ENCODE results near the gene MYO9B. TPM values are rescaled to one million over a fixed set of nuclear protein-coding genes. Genes with fewer than 3 reads are reported as not detected.

The MYO9B gene
- total RNA-seq, 1 experiment from 2014 or later = 74.6 TPM

DNA sequence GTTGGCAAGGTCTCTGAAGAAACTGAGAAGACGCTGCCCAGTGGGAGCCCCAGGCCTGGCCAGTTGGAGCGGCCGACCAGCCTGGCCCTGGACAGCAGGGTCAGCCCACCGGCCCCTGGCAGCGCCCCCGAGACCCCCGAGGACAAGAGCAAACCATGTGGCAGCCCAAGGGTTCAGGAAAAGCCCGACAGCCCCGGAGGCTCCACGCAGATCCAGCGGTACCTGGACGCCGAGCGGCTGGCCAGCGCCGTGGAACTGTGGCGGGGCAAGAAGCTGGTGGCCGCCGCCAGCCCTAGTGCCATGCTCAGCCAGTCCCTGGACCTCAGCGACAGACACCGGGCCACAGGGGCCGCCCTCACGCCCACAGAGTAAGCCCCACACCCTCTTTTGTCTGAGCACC is 119.5 kb downstream of the MYO9B start:
- no peak for ATAC-seq
- RAD21 ChIA-PET (ENCODE audit: low non-redundant PET in 1 of 2, low total read pairs in 2 of 2, uncharacterized antibody in 2 of 2, unreplicated experiment in 2 of 2) = no interaction called here
- intact Hi-C loops (cut with micrococcal nuclease) = no loop called here
- Histone ChIP-seq H3K27ac (ENCODE audit: low read depth, low read length) (no peak overlapping the region), H2AFZ (ENCODE audit: low read depth, low read length, poor library complexity, severe bottlenecking) (no peak overlapping the region), H3K4me3 (replicated peaks in 1 of 2; ENCODE audit: low read depth in 1 of 2, low read length in 2 of 2) (no peak overlapping the region), H3K27me3 (ENCODE audit: insufficient read depth, low read length) (no peaks in the 10 kb centered on the region), H3K4me2 (ENCODE audit: low read length) (no peak overlapping the region), H3K79me2 (ENCODE audit: insufficient read depth, low read length) (no peaks in the 10 kb centered on the region), H3K36me3 (ENCODE audit: control insufficient read depth in 1 of 2, insufficient read depth in 2 of 2, low read length in 2 of 2) (peaks cover 14 to 16% of the 10 kb centered on the region in 2 experiments), H3K4me1 (ENCODE audit: control insufficient read depth in 1 of 2, insufficient read depth in 2 of 2, low read length in 2 of 2) (no peaks in the 10 kb centered on the region), H3K9me3 (ENCODE audit: control insufficient read depth in 1 of 2, insufficient read depth in 1 of 2, low read depth in 1 of 2, low read length in 2 of 2) (no peaks in the 10 kb centered on the region), H3K9ac (ENCODE audit: low read length) (no peak overlapping the region), H4K20me1 (ENCODE audit: insufficient read depth) (no peaks in the 10 kb centered on the region), H3K9me2 (ENCODE audit: insufficient read depth) (no peaks in the 10 kb centered on the region)
- CTCF ChIA-PET = no interaction called here
- BruUV-seq (replicated peaks) = no TSS peak
- TF ChIP-seq EGR1 (IDR thresholded peaks at IDR 0.05; ENCODE audit: low read depth) (no peak), CBX3 (IDR thresholded peaks at IDR 0.05; ENCODE audit: low read depth) (no peak), YY1 (IDR thresholded peaks at IDR 0.05; ENCODE audit: extremely low read depth, insufficient replicate concordance, low read depth, low read length) (no peak), POLR2AphosphoS5 (IDR thresholded peaks at IDR 0.05; ENCODE audit: low read depth, low read length) (no peak), POLR2A (IDR thresholded peaks at IDR 0.05; ENCODE audit: borderline replicate concordance, extremely low read depth, insufficient read depth, insufficient read length) (no peak), ELF1 (IDR thresholded peaks at IDR 0.05; ENCODE audit: borderline replicate concordance, low read depth) (no peak), JUND (IDR thresholded peaks at IDR 0.05) (no peak)
- DNase-seq (ENCODE audit: low read depth, low spot score) = no peak
- POLR2A ChIA-PET = no interaction called here

DNA sequence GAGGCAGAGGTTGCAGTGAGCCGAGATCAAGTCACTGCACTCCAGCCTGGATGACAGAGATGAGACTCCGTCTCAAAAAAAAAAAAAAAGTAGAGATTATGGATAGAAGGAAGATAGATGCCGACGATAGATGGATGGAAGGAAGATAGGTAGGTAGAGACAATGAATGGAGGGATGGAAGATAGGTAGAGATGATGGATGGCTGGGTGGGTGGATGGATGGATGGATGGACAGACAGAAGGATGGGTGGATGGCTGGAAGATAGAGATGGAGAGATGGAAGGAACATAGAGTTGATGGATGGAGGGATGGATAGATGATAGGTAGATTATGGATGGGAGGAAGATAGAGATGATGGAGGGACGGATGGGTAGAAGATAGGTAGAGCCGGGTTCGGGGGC is 121.0 kb downstream of the MYO9B start:
- ChIA-PET CTCF (no interaction called here), POLR2A (no interaction called here)
- intact Hi-C loops (cut with micrococcal nuclease) = no loop called here
- TF ChIP-seq SIN3A (IDR thresholded peaks at IDR 0.05; ENCODE audit: low read depth) = no peak
- TF ChIP-seq EZH2phosphoT487 (IDR thresholded peaks at IDR 0.05; ENCODE audit: borderline replicate concordance) = no peak
- no peak for TF ChIP-seq EZH2 (IDR thresholded peaks at IDR 0.05)
- TF ChIP-seq, protein P1, sequence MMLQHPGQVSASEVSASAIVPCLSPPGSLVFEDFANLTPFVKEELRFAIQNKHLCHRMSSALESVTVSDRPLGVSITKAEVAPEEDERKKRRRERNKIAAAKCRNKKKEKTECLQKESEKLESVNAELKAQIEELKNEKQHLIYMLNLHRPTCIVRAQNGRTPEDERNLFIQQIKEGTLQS (IDR thresholded peaks at IDR 0.05) = no peak
- no peak for TF ChIP-seq POLR2AphosphoS5 (IDR thresholded peaks at IDR 0.05; ENCODE audit: low read depth, low read length)
- no peak for TF ChIP-seq EGR1 (IDR thresholded peaks at IDR 0.05; ENCODE audit: low read depth)
- TF ChIP-seq, protein P2, sequence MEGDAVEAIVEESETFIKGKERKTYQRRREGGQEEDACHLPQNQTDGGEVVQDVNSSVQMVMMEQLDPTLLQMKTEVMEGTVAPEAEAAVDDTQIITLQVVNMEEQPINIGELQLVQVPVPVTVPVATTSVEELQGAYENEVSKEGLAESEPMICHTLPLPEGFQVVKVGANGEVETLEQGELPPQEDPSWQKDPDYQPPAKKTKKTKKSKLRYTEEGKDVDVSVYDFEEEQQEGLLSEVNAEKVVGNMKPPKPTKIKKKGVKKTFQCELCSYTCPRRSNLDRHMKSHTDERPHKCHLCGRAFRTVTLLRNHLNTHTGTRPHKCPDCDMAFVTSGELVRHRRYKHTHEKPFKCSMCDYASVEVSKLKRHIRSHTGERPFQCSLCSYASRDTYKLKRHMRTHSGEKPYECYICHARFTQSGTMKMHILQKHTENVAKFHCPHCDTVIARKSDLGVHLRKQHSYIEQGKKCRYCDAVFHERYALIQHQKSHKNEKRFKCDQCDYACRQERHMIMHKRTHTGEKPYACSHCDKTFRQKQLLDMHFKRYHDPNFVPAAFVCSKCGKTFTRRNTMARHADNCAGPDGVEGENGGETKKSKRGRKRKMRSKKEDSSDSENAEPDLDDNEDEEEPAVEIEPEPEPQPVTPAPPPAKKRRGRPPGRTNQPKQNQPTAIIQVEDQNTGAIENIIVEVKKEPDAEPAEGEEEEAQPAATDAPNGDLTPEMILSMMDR (IDR thresholded peaks at IDR 0.05 in 2 of 3, conservative IDR thresholded peaks at IDR 0.05 in 1 of 3; ENCODE audit: borderline replicate concordance in 1 of 3, insufficient read depth in 1 of 3, low read depth in 2 of 3, low read length in 2 of 3) = no peak
- no peak for TF ChIP-seq POLR2A (IDR thresholded peaks at IDR 0.05; ENCODE audit: borderline replicate concordance, extremely low read depth, insufficient read depth, insufficient read length)
- no peak for TF ChIP-seq YY1 (IDR thresholded peaks at IDR 0.05; ENCODE audit: extremely low read depth, insufficient replicate concordance, low read depth, low read length)
- TF ChIP-seq, protein P3, sequence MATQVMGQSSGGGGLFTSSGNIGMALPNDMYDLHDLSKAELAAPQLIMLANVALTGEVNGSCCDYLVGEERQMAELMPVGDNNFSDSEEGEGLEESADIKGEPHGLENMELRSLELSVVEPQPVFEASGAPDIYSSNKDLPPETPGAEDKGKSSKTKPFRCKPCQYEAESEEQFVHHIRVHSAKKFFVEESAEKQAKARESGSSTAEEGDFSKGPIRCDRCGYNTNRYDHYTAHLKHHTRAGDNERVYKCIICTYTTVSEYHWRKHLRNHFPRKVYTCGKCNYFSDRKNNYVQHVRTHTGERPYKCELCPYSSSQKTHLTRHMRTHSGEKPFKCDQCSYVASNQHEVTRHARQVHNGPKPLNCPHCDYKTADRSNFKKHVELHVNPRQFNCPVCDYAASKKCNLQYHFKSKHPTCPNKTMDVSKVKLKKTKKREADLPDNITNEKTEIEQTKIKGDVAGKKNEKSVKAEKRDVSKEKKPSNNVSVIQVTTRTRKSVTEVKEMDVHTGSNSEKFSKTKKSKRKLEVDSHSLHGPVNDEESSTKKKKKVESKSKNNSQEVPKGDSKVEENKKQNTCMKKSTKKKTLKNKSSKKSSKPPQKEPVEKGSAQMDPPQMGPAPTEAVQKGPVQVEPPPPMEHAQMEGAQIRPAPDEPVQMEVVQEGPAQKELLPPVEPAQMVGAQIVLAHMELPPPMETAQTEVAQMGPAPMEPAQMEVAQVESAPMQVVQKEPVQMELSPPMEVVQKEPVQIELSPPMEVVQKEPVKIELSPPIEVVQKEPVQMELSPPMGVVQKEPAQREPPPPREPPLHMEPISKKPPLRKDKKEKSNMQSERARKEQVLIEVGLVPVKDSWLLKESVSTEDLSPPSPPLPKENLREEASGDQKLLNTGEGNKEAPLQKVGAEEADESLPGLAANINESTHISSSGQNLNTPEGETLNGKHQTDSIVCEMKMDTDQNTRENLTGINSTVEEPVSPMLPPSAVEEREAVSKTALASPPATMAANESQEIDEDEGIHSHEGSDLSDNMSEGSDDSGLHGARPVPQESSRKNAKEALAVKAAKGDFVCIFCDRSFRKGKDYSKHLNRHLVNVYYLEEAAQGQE (IDR thresholded peaks at IDR 0.05; ENCODE audit: low read depth) = no peak
- TF ChIP-seq SRF (IDR thresholded peaks at IDR 0.05; ENCODE audit: low read depth) = no peak
- no peak for TF ChIP-seq RAD21 (IDR thresholded peaks at IDR 0.05; ENCODE audit: low read depth)
- TF ChIP-seq ZNF274 (IDR thresholded peaks at IDR 0.05; ENCODE audit: low read depth, low read length) = no peak
- no peak for TF ChIP-seq ZFX (IDR thresholded peaks at IDR 0.05)
- TF ChIP-seq JUND (IDR thresholded peaks at IDR 0.05) = no peak

More for the DNA sequence above, 121.0 kb downstream of the MYO9B start:
- Histone ChIP-seq H3K27ac (ENCODE audit: low read depth, low read length) (no peak overlapping the region), H3K4me1 (ENCODE audit: control insufficient read depth in 1 of 2, insufficient read depth in 2 of 2, low read length in 2 of 2) (no peaks in the 10 kb centered on the region), H3K9me2 (ENCODE audit: insufficient read depth) (no peaks in the 10 kb centered on the region), H3K4me3 (replicated peaks in 1 of 2; ENCODE audit: low read depth in 1 of 2, low read length in 2 of 2) (no peak overlapping the region), H3K9me3 (ENCODE audit: control insufficient read depth in 1 of 2, insufficient read depth in 1 of 2, low read depth in 1 of 2, low read length in 2 of 2) (no peaks in the 10 kb centered on the region), H4K20me1 (ENCODE audit: insufficient read depth) (no peaks in the 10 kb centered on the region), H3K79me2 (ENCODE audit: insufficient read depth, low read length) (no peaks in the 10 kb centered on the region), H2AFZ (ENCODE audit: low read depth, low read length, poor library complexity, severe bottlenecking) (no peak overlapping the region), H3K4me2 (ENCODE audit: low read length) (no peak overlapping the region), H3K27me3 (ENCODE audit: insufficient read depth, low read length) (no peaks in the 10 kb centered on the region), H3K36me3 (ENCODE audit: control insufficient read depth in 1 of 2, insufficient read depth in 2 of 2, low read length in 2 of 2) (peaks cover 17% of the 10 kb centered on the region in 2 experiments; a peak in 3 of 4 replicates), H3K9ac (ENCODE audit: low read length) (no peak overlapping the region)
- RAD21 ChIA-PET (ENCODE audit: low non-redundant PET in 1 of 2, low total read pairs in 2 of 2, uncharacterized antibody in 2 of 2, unreplicated experiment in 2 of 2) = no interaction called here
- ATAC-seq (no peak), DNase-seq (ENCODE audit: low read depth, low spot score) (no peak)
- no TSS peak for BruUV-seq (replicated peaks)

All from HCT116 (cell line).